Activated CD8-positive, alpha-beta memory T cell treated with anti-CD3 and anti-CD28 coated beads for 24 hours (primary cell): ENCODE results near the gene COX7A2.

Experiments used
- DNase-seq: peaks from one replicate; pipeline ENCODE4 v3.0.0-alpha.2; 2020

Gene COX7A2

DNA sequence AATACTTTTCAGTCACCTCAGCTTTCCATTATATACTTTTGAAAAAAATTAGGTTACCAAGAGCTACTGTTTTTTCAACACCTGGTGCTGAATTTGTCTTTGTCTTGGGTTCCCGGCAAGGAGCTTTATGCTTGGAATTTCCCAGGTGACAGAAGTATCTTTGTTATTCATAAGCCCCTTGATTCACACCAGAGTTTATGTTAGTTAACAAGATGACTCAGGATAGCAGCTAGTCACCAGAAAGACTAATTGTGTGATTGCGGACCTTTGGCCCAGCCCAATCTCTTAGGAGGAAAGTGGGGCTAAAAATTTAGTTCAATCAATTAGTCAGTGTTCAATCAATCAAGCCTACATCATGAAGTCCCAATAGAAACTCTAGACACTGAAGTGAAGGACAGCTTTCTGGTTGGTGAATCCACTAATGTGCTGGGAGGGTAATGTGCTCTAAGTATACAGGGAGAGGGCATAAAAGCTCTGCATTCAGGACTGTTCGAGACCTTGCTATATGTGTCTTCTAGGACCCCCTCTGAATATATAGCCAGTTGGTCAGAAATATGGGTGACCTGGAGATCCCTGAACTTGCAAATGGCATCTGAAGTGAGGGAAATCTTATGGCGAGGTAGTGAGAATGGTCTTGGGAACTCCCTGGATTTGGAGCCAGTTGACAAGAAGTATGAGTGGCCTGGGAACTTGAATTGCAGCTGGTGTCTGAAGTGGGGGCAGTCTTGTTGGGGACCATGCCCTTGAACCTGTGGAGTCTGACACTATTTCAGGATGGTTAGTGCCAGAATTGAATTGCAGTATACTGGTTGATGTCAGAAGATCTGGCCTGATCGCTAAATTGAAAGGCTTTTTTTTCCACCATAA is 24.8 kb upstream of the COX7A2 start:
- no peak for DNase-seq

DNA sequence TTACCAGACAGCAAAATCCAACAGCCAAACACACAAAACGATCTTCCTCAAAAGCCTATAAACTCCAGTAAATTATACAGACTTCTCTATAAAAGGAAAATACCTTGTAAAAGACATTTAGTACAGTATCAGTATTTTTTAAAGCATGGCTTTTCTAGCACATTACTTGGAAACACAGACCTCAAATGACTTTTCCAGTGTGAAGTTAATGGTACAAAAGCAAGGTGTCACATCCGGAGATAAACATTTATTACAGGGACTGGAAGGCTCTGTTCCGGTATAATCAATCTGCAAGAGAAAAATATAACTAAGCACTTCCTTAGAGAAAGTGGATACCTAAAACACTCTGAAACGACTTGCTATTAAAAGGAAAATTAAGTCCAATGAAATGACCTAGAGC is 23.9 kb upstream of the COX7A2 start:
- no peak for DNase-seq

DNA sequence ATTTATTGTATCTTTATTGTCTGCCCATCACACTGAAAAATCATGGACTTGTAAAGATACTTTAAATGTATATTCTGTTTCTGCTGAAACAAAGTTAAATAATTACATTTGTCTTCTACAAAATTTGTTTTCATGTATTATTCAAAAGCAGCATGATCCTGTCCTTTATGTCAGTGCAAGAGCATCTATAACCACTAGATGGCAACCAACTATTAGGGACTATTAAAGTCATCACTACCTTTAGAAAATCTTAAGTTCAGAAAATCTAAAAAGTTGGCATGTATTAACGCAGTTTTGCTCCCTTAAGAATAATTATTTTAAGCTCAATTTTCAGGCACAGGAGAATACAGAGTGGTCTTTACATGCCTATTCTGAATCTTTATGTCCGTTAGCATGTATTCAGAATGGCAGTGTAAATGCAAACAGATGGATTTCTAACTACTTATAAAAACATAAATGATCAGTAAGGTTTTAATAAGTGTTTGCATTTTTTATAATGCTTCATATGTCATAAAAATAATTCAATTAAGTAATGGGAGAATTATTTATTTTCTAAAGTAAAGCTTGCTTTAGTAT is 23.2 kb upstream of the COX7A2 start:
- no peak for DNase-seq

DNA sequence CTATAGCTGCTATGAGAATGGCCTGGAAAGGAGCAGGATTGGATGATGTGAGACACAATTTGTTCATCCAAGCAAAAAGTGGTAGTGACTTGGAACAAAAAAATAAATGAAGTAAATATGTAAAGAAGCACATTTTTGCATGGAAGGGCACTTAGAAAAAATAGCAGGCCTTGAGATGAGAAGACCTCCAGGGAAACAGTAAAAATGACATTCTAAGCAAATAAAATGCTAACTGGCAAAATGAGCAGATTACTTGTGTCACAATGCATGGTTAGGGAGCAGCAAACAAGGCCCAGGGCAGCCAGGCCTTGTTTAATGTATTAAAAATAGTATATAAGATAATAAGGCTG is 19.8 kb upstream of the COX7A2 start:
- no peak for DNase-seq

DNA sequence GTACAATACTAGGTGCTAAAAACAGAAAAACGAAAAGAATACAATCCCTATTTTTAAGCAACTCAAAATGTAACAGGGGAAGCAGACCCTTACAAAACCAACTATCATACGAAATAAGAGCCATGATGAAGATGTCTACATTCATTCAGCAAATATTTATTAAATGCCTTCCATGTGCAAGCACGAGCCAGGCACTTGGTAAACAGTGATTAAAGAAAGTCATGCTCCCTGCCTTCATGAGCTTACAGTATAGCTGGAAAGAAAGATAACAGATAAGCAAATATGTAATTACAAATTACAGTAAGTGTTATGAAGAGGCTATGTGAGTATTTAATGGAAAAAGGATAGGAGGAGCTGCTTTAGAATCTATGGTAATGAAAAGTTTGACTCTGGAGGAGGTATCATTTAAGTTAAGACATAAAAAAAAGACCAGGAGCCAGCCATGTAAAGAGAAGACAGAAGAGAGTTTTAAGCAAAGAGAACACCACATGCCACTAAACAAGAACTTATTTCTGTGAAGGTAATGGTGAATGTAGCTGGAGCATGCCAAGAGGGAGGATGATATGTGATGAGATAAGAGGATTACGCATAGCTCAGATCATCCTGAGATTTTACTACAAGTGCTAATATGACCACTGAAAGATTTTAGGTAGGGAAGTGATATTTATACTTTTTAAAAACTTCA is 19.3 kb upstream of the COX7A2 start:
- no peak for DNase-seq

DNA sequence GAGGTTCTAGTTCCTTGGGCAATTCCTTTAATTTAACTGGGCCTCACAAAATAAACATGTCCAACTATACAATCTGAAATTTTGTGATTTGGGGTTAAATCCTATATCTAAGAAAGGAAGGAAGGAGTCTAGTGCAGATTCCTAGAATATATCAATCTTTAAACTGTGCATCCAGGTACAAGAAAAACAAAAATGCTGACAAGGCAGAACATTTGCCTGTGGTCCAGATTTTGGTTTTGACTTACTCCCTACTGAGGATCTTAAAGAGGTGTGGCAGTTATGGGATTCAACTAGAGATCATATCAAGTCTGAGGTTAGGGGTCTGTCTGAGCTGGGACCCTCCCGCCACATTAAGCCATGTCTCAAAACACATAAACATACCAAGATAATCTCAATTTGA is 17.7 kb upstream of the COX7A2 start:
- no peak for DNase-seq

DNA sequence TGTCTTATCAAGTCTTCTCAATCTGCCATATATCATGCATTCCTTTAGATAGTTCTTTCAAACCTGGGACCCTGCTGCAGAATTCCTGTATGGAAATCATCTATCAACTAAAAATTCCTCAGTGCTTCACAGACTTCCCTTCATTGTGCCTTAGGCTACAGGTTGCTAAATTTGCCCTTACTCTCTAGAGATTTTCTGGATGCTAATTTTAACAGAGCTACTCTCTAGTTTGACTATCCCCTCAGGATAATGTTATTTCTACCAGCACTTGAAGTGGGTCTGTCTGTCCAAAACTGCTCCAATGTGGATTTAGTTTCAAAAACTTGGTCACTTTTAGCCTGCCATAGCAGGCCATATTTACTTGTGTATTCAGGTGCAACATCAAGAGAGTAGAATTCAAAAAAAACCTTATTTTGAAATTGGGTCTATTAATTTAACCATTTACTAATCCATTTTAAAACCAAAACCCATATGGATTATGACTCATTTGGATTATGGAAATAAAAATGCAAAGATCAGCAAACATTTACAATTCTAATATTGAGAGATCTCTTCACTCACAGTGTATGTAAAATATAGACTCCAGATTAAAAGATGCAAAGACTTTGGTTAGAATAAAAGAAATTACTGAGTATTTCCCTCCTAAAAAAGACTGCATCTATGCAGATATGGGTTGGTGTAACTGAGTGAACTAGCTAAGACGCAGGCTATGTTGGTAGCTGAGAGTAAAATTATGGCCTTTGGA is 13.9 kb upstream of the COX7A2 start:
- DNase-seq: no peak

DNA sequence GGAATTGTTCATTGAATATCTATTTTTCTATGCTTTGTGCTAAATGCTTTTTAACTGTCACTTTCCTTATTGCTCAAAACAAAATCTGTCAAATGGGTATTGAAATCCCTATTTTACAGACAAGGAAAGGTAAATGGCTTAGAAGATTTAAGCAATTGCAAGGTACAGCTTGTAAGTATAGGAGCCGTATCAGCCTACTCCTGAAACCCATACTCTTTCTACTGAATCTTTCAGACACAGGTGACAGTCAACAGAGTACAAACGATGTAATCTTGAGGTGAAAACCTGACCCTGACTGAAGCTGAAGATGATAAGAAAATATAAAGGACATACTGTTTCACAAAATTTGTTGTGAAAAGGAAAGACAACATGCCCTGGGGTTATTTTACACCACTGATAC is 7.0 kb upstream of the COX7A2 start:
- DNase-seq: no peak

DNA sequence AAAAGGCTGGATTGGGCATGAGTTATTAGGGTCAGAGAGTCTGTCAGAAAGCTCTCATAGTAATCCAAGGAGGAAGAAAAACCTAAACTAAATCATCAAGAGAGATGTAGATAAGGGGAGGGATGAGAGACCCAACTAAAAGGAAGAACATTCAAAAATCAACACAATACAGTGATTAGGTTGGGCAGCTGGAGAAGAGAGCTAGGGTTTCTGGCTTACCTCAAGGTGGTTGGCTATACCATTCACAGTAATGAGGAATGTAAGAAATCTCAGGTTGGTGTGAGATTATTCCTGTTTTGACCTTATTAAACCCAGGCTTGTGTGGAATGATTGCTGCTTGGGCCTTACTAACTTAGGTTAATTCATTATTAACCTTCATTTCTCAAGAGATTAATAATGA is 6.2 kb upstream of the COX7A2 start:
- DNase-seq: no peak

DNA sequence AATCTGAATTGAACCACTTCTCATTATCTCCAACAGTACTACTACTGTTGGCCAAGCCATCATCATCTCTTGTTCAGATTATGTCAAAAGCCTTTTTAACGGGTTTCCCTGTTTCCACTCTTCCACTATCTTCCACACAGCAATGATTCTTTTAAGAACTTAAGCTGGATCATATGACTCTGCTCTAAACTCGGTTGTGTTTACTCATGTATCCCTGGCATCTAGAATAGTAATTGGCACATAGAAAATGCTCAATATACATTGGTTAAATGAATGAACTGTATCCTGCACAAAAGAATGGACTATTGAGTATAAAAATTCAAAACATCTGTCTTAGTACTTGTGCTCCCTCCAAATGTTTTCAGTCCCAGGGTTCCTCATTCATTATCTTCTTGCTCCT is 2.8 kb upstream of the COX7A2 start:
- no peak for DNase-seq

DNA sequence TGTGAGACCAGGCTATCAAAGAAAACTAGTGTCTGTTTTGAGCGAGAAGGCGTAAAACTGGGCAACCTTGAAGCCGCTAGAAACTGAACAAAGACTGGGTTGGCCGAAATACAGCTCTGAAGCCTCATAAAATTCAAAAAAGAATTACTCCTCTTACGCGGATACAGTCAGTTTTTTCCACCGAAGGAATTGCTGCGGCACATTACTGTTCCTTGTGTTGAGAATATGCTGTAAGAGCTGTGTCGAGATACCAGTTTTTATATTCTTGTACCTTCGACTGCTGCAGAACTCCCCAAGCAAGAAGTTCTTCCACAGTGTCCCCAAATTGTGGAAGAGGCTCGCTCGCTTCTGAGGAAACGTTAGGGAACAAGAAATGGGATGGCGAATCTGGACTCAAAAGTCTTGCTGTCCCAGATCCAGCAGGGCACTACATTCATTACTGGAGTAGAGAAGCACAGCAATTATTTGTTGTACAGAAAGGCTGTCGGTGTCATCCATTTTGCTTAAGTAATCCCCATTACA is 523 bp upstream of the COX7A2 start:
- DNase-seq: no peak

DNA sequence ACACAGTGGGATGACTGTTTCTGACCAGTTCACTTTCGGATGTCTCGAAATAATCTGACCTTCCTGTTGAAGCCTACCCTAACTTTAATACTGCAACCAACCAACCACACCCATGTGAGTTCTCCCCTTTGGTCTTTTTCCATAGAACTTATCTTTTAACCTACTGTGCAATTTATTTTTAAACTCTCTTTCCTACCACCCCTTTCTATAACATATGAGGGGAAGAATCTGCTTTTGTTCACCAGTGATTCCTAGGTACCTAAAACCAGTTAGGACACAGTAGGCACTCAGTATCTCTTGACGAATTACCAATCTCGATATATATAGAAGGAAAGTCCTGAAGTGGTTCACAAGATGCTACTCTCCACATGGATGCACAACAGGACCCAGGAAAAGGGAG is 7.0 kb downstream of the COX7A2 start:
- no peak for DNase-seq

DNA sequence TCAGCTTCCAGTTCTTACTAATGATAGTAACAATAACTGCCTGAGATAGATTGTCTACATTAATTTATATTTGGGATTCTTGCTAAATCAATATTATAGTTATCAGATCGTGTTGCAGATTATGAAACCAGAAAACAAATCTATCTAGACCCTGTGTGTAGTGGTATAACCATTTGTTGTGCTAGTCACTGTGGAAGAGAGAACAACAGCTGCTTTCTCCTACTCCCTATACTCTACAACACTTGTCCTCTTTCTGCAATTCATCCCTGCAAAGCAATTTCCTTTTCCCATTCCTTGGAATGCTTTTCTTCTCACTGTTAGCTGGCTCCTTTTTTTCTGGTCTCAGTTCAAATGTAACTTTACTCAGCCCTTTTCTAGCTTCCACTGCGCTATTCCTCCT is 8.3 kb downstream of the COX7A2 start:
- no peak for DNase-seq

DNA sequence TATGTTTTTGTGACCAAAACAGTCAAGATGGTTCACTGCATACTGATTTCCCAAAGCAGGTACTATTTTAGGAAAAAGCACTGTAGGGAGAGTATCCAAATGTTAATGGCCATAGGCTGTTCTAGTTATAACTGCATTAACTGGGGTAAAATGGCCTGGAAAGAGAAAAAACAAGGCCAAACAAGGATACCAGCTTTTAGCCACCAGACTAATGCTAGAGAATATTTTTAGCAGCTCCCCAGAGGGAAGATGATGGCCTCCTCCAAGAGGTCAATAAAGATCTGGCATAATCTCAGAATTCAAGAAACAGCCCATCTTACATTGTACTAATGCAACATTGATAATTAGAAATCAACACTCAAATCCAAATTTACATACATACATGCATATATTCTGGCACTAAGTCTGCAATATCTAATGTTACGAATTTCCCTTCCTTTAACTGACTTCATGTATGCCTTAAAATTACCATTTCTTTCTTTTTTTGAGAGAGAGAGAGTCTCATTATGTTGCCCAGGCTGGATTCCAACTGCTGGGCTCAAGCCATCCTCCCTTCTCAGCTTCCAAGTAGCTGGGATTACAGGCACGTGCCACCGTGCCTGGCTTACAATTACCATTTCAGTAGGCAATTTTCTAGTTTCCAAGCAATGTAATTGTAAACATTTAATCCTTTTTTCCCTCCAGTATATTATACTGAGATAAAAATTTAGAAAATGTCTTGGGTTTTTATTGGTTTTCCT is 9.3 kb downstream of the COX7A2 start:
- no peak for DNase-seq

DNA sequence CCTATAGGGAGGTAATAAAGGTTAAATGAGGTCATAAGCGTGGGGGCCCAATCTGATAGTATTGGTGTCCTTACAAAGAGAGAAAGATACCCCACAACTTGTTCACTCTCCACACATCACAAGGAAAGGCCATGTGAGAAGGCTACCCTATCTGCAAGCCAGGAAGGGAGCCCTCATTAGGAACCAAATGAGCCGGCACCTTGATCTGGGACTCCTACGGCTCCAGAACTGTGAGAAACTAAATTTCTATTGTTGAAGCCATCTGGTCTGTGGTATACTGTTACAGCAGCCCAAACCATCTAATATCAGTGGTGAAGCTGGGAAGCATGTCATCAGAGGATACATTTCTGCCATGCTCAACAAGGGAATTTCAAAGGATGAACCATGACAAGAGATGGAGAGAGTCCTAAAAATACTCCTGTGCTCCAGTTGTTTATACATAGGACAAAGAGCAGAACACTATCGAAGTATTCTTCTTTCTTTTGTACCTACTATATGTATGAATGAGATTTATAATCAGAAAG is 10.4 kb downstream of the COX7A2 start:
- no peak for DNase-seq

DNA sequence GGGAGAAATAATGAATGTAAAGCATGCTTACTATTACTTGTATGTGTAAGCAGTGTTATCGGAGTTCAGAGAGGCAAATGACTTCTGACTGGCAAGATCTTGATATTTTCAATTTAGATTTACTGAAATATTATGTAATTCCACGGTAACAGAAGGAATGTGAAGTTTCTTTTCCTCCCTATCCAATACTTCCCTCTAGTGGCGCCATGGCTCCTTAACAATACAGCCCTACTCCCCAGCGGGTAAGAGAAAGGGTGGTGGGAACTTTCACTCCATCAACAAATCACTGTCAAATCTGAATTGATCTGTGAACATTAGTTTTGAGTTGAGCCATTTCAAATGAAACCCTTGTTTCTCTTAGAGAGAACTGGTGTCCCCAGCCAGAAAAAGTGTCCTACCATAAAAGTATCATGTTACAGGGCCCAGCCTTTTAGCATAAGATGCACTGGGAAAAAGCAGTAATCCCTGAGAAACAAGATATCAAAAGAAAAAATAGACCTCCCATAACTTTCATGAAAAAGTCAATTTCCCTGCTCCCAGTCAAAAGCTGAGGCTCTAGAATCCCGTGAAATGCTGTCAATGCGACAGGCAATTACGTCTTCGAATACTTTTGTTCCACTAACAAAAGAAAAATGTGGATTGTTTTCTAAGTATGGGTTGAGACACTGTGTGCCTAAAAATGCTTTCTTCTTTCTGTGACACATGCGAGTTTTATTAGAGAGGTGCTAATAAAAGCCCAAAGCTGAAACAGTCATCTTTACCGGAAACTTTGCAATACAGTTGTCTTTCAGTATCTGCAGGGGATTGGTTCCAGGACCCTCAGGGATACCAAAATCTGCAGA is 12.9 kb downstream of the COX7A2 start:
- DNase-seq: no peak

DNA sequence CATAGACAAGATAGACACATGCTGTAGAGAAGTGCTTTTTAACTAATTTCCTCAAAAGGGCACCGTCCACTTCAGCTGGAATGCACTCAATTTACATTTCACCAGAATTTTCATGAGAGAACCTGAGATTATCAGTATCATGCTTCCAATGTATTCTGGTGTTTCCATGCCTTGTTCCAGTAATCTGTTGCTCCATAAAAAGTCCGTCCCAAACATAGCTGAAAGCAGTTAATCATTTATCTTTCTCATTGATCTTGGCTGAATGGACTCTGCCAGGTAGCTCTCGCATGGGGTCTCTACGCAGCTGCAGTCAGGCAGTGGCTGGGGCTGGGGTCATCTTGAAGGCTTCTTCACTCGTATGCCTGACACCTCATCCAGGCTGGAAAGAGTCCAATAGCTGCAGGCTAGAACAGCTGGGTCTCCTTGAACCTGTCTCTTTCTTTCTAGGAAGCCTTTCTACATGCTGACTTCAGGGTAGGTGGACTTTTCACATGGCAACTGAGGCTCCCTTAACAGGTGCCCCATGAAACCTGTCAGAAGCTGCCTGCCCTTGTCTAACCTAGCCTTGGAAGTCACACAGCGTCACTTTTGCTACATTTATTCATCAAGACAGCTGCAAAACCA is 19.2 kb downstream of the COX7A2 start:
- no peak for DNase-seq

DNA sequence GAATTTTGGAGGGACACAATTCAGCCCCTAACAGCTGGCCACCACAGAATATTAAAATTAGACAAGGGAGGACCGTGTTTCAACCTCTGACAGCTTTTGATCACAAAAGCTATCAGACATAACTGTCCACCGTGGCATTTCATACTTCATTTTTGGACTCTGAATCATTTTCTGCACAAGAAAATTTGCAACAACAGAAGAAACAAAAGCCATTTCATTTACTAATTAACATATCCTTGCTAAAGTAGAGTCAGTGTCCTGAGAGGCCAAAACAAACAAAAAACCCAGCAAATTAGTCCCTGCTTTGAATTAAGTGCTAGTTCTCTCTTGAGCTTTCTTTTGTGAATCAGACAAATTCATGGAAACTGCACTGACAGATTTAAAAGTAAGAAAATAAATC is 20.2 kb downstream of the COX7A2 start:
- DNase-seq: no peak

DNA sequence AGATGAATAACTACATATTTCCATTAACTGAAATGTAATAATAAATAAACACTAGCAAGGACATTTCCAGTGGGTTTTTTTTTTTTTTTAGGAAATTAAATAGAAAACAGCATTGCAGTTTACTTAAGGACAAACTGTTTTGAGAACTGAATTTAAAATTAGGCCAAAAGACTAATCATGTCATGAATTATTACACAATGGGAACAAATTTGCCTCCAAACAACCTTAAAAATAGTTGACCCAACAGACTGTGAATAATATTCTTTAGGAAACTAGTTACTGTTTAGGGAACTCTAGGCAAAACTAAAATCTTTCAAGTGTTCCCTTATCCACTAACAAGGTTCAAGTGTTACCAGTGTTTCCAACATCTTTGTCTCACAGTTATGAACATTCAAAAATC is 21.3 kb downstream of the COX7A2 start:
- DNase-seq: no peak

DNA sequence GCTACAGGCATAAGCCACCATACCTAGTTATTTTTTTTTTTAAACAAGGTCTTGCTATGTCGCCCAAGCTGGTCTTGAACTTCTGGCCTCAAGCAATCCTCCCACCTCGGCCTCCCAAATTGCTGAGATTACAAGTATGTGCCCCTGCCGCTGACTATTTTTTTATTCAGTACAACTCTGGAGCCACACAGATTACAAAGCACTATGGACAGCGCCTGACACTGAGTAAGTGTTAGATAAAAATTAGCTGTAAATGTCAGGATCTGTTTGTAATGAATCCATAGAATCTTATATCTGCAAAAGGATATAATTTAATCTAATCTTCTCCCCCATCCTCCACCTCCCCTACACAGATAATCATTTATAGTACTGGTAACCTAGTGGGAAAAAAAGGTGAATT is 22.5 kb downstream of the COX7A2 start:
- DNase-seq: no peak

DNA sequence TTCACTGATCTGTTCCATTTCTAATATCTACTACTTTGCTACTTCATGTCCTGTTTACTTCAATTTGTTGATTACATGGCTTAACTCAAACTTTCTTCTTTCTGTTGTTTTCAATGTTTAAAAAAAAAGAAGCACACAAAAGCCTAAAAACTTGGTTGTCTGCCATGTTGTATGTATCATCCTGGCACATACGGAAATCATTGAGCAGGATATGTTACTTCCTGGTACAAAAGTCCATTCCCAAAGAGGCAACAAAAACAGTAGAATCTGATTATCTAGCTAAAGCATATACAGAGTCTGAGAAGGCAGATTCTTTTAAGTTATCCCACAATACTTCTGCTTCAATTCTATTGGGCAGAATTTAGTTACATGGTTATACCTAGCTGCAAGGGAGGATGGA is 23.2 kb downstream of the COX7A2 start:
- no peak for DNase-seq
